ENCODE data around the gene PRR27.

The PRR27 gene

GRCh38 chr4:70153937-70154336 lies at the start of gene PRR27:
TSS of gene PRR27 (plus strand) at chr4:70154237. CDS start at chr4:70154376, 139 bp downstream.
- DNase-seq, result no peak

DNA sequence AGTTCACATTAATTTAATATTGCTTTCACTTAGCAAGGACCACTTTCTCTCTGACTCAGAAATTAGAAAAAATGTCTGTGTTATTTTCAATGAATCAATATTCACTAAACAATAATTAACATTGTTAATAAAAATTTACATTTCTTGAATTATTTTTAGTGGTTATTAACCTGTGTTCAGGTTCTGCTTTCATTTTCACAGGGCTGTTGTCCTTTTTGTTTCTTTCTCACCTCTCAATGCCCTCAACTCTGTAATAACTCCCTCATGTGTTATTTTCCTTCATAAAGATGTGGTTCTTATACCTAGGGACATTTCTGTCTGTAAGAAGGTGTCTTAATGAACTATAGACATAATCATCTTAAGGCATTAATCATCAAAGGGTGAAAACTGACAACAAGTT lies 43.1 kb upstream of the PRR27 start:
- DNase-seq, result no peak

GRCh38 chr4:70113656-70114055 lies 40.4 kb upstream of the PRR27 start:
- DNase-seq, result no peak

DNA sequence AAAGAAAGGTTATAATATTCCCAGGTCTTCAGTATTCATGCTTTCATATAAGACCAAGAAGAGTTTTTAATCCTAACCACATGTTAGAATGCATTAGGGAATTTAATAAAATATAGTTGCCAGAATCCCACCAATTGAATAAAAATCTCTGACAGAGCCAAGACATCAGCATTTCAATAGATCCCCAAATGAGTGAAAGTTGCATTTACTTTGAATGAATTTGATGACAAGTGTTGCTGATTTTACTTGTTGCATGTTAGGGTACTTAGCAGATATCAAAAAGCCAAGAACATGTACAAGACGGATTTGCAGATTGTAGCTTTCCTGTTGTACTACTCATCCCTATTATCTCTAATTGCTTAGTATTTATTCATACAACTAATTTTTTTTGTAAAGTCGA lies 39.9 kb upstream of the PRR27 start:
- no peak for DNase-seq

DNA sequence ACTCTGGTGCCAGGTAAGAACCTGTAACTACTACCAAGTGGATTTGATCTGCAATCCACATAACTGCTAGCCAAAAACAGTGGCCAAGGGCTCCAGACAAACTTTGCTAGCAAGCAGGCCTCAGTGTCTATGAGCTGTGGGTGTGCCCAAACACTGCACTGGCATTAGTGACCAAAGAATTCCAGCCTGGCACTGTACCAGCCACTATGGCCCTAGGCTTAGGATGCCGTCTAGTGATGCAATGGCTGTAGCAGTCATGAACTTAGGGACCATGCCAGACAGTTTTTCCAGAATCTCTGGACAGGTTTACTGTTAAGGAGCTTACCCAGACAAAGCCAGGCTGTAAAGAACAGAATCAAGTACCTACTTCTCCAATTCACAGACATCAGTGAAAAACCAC lies 33.7 kb upstream of the PRR27 start:
- DNase-seq, result no peak

GRCh38 chr4:70133473-70133872 lies 20.6 kb upstream of the PRR27 start:
- DNase-seq, result no peak

DNA sequence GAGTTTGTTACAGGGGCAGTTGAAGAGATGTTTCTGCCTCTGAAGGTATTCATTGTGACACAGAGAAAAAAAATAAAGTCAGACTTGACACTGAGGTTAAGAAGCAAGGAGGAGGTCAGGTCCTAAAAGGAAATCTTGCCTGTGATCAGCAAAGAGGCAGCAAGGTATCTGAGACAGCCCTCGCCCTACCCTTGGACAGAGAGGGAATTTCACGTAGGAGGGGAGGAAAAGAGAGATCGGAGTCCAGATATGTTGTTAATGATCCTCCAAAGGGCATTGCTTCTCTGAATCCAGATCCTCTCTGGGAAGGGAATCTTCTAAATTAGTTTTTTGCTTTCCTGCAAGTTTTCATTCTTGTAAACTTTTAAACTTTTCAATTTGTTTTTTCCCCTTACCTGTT lies 15.3 kb upstream of the PRR27 start:
- DNase-seq, result no peak

DNA sequence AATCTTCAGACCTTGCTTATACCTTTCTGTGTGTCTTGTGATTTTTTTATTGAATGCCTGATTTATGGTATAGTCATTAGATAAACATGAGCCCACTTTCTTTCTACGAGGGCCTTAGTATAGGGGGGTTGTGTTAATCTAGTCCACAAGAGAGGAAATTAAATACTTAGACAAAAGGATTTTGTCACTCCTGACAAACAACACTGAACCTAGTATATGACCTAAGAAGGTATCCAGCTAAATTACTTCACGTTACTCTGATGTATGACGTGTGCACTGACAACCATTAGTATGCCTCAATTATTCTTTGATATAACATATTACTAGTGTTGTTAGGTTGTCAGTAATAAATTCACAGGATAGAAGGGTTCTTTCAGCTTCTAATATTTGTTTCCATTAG lies 2.8 kb upstream of the PRR27 start:
- DNase-seq, result no peak

DNA sequence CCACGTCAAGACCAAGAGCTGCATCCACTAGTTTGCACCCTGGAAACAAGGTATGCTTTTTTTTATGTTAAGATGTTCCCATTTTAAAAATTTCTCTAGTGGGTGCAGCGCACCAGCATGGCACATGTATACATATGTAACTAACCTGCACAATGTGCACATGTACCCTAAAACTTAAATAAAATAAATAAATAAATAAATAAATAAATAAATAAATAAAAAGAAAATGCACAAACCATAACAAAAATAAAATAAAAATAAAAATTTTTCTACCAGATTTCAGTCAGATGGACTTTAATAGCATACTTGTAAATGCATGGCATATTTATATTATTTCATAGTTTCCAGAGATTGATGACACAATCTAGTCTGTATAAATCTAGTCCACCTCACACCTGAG lies 1.9 kb upstream of the PRR27 start:
- DNase-seq, result no peak

DNA sequence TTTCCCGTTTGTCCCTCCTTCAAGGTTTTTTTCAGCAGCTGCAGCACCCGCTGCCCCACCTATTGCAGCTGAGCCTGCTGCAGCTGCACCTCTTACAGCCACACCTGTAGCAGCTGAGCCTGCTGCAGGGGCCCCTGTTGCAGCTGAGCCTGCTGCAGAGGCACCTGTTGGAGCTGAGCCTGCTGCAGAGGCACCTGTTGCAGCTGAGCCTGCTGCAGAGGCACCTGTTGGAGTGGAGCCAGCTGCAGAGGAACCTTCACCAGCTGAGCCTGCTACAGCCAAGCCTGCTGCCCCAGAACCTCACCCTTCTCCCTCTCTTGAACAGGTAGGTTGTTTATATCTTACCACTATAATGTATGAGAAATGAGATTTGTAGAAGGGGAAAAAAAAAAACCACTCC lies 4.5 kb downstream of the PRR27 start:
- peak; percentile 22 for DNase-seq

DNA sequence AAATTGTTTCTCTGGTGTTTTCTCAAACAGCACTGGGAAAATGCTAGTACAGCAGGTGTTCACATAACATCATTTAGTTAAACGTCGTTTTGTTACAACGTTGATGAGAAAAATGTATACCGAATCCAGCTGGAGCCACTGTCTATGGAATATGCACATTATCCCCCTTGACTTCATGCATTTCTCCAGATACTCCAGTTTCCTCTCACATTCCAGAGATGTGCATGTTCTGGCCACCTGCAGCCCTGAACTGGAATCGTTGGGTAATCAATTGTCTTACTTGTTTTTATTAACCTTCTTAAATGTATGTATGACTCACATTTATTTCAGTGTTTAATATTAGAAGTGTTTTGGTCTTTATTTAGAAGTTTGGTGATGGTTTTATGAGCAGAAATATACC lies 23.1 kb downstream of the PRR27 start:
- no peak for DNase-seq

GRCh38 chr4:70178075-70178660 lies 24.1 kb downstream of the PRR27 start:
- DNase-seq, result no peak

DNA sequence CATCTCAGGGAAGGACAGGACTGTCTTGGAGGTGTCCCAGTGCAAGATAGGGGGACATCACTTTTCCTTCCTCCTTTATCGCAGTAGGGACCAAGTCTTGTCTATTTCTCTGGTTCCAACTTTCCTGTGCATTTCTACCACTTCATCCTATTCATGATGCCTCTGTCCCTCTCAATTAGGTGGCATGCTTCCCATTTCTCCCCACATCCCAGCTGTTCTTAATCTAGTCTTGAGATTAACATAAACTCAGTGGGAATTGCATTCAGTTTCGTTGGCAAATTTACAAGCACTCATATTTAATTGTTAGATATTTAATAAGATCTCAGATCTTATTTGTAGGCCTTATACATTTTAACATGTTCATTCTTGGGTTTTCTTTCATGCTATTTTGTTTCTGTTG lies 25.8 kb downstream of the PRR27 start:
- DNase-seq, result no peak

- no peak for DNase-seq
Observed at GRCh38 chr4:70181864-70182263, 27.8 kb downstream of the PRR27 start.

GRCh38 chr4:70182517-70183167 lies 28.6 kb downstream of the PRR27 start:
- no peak for DNase-seq

- DNase-seq, result no peak
Observed at GRCh38 chr4:70183168-70183939, 29.3 kb downstream of the PRR27 start.

- DNase-seq, result no peak
Observed at GRCh38 chr4:70183940-70184246, 29.9 kb downstream of the PRR27 start.

DNA sequence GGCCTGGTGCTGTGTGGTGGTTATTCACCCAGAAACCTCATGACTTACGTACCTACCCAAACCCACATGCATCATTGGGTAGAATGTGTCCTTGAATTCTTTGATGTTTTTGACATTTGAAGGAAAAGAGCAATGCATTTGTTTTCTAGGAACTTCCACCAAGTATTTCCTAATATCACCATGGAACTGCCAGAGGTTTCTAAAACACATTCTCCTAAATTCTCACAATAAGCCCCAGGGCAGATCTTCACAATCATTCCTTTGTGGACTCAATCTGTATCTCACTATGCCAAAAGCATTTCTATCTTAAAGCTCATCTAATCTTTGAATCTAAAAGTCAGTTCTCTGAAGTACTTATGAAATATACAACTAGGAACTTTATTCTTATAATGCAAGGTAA lies 33.2 kb downstream of the PRR27 start:
- no peak for DNase-seq

- DNase-seq, result no peak
Observed at GRCh38 chr4:70190579-70190978, 36.5 kb downstream of the PRR27 start.

GRCh38 chr4:70191647-70192046 lies 37.6 kb downstream of the PRR27 start:
- DNase-seq, result no peak

- no peak for DNase-seq
Observed at GRCh38 chr4:70192895-70193294, 38.9 kb downstream of the PRR27 start.

DNA sequence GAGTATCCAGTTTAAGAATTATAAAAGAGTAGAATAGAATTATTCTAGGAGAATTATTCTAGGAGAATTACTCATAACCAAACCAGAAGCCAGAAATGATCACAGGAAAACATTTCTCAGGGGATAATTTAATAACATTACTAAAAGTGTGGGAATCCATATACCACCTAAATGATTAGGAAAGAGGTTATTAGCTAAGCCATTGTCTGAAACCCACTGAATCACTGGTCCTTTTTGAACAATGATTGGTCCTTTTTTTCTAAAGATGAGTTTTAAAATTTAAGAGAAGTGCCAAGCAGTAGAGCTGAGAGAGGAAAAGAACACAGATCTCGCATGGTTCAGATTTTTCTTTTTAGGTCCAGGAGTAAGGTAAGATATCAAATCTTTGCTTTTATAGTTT lies 41.4 kb downstream of the PRR27 start, which contains the start of gene ODAM:
ODAM (plus strand) TSS at position 301 of the 400 bp plus-strand sequence. CDS start 819 bp downstream, outside the sequence.
- no peak for DNase-seq

- no peak for DNase-seq
Observed at GRCh38 chr4:70196857-70197256, 42.8 kb downstream of the PRR27 start.

GRCh38 chr4:70197842-70198241 lies 43.8 kb downstream of the PRR27 start:
- DNase-seq, result no peak

All from NCI-H510A treated with DMSO at 0.1 percent for 48 hours (cell line).